Panc1 (cell line): Measurements from ENCODE around the gene ESF1. TPM values are rescaled to one million over a fixed set of nuclear protein-coding genes. Genes with fewer than 3 reads are reported as not detected.

Source experiments
- ATAC-seq: fragments of 200-7000 bp; cut with Tn5 transposase; 2 replicates; pipeline ENCODE4 v1.9.1; 2020; ENCODE audit warnings: mild to moderate bottlenecking, moderate library complexity
- BruUV-seq: library from RNA; stranded (reverse); fragments of 400-500 nt; replicated peaks from 2 replicates; lab custom pipeline; 2021; lab: Mats Ljungman, UMichigan
- CTCF ChIA-PET: fragments of 300-600 bp; sonication (Branson Sonifier 250); formaldehyde crosslinking; loops from one replicate; lab custom pipeline; 2022; ENCODE audit warnings: antibody characterized with exemption; lab: Charles Lee
- POLR2A ChIA-PET: fragments of 300-600 bp; sonication (Branson Sonifier 250); formaldehyde crosslinking; loops from one replicate; lab custom pipeline; 2022; ENCODE audit warnings: antibody characterized with exemption; lab: Charles Lee
- DNase-seq: peaks from one replicate; pipeline ENCODE4 v3.0.0-alpha.2; 2010; ENCODE audit warnings: low read depth, low spot score
- H3K27ac ChIP-seq: 2 replicates; pipeline ENCODE4 v1.5.1; 2011; ENCODE audit warnings: mild to moderate bottlenecking, low read length, inconsistent platforms
- H3K27me3 ChIP-seq: fragments of 200-500 bp; sonication (Bioruptor generic); 2 replicates; pipeline ENCODE4 v1.6.0; 2014; ENCODE audit warnings: low read length, inconsistent platforms; ENCODE audit not compliant: control insufficient read depth, insufficient read depth
- H3K36me3 ChIP-seq: fragments of 200-500 bp; sonication (Bioruptor generic); 2 replicates; pipeline ENCODE4 v1.5.1; 2014; ENCODE audit warnings: inconsistent platforms, mild to moderate bottlenecking, low read length, moderate library complexity; ENCODE audit not compliant: control insufficient read depth, insufficient read depth
- H3K4me1 ChIP-seq: 2 replicates; pipeline ENCODE4 v1.5.1; 2011; ENCODE audit warnings: inconsistent platforms, mild to moderate bottlenecking, low read length, moderate library complexity; ENCODE audit not compliant: control insufficient read depth, insufficient read depth
- H3K4me3 ChIP-seq, 2 experiments: 2 replicates each; pipeline ENCODE4 v1.5.1; 2011 to 2012; ENCODE audit warnings: low read depth in 2 of 2, low read length in 2 of 2, mild to moderate bottlenecking in 2 of 2, inconsistent platforms in 1 of 2, moderate library complexity in 1 of 2
- H3K9me3 ChIP-seq: fragments of 200-500 bp; sonication (Bioruptor generic); 2 replicates; pipeline ENCODE4 v1.5.1; 2014; ENCODE audit warnings: low read depth, mild to moderate bottlenecking, inconsistent platforms, low read length, moderate library complexity; ENCODE audit not compliant: control insufficient read depth, insufficient read depth
- POLR2AphosphoS5 ChIP-seq: IDR thresholded peaks from 2 replicates; pipeline ENCODE4 v1.6.1; 2012; ENCODE audit warnings: mild to moderate bottlenecking, low read depth, low read length, moderate library complexity
- SIN3A ChIP-seq: IDR thresholded peaks from 2 replicates; pipeline ENCODE4 v1.6.1; 2012; ENCODE audit warnings: low read depth, mild to moderate bottlenecking, low read length, moderate library complexity, borderline replicate concordance; ENCODE audit not compliant: insufficient read depth
- TCF7L2 ChIP-seq: IDR thresholded peaks from 2 replicates; pipeline ENCODE4 v1.6.1; 2011; ENCODE audit warnings: mild to moderate bottlenecking, low read depth, low read length, inconsistent platforms
- in situ Hi-C: cut with HindIII; loops from 2 replicates; pipeline ENCODE4 v1.10.0; 2016; ENCODE audit warnings: low sequenced_read_pairs, low pct_unique_long_range_greater_than_20kb
- intact Hi-C: fragments of 100-400 bp; cut with micrococcal nuclease; formaldehyde crosslinking; loops from one replicate; pipeline ENCODE4 v1.10.0; 2022; ENCODE audit not compliant: unreplicated experiment
- total RNA-seq: library from RNA; stranded (reverse); gene quantifications from one replicate; pipeline ENCODE4 v1.2.1, GENCODE V29; 2021; ENCODE audit not compliant: unreplicated experiment
- TF ChIP-seq, protein P1 (sequence below), 2 experiments: IDR thresholded peaks; 2 replicates each; pipeline ENCODE4 v1.6.1; 2011 to 2012; ENCODE audit warnings: low read depth in 2 of 2, control low read depth in 1 of 2, low read length in 1 of 2, mild to moderate bottlenecking in 1 of 2, moderate library complexity in 1 of 2; ENCODE audit not compliant: insufficient read depth in 1 of 2
- TF ChIP-seq, protein P2 (sequence below): fragments of 450-650 bp; IDR thresholded peaks from 2 replicates; pipeline ENCODE4 v1.5.1; 2017; ENCODE audit warnings: mild to moderate bottlenecking

ESF1 gene
- total RNA-seq, 1 experiment from 2014 or later = 26.4 TPM

DNA sequence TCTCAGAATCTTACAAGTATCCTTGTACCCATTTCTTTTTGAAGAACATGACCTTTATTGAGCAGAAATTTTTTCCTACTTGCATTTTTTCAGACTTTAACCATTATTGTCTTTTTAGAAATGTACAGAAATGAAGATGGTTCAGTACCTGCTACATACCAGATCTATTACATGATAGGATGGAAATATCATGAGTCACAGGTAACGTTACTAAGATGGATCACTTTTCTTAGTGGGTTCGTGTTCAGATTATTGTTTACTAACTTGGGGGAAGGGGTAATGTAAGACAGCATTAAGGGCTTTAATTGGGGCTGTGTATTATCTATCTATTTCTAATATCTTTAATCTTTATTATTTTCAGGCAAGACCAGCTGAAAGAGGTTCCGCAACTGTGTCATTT, 32.0 kb upstream of the ESF1 start:
- H3K27ac ChIP-seq = no peak overlapping the region
- H3K27me3 ChIP-seq = no peaks in the 10 kb centered on the region
- in situ Hi-C loops (no loop called here), intact Hi-C loops (no loop called here)
- no TSS peak for BruUV-seq
- ChIA-PET CTCF (no interaction called here), POLR2A (no interaction called here)
- TF ChIP-seq TCF7L2 = no peak
- TF ChIP-seq, protein P1, sequence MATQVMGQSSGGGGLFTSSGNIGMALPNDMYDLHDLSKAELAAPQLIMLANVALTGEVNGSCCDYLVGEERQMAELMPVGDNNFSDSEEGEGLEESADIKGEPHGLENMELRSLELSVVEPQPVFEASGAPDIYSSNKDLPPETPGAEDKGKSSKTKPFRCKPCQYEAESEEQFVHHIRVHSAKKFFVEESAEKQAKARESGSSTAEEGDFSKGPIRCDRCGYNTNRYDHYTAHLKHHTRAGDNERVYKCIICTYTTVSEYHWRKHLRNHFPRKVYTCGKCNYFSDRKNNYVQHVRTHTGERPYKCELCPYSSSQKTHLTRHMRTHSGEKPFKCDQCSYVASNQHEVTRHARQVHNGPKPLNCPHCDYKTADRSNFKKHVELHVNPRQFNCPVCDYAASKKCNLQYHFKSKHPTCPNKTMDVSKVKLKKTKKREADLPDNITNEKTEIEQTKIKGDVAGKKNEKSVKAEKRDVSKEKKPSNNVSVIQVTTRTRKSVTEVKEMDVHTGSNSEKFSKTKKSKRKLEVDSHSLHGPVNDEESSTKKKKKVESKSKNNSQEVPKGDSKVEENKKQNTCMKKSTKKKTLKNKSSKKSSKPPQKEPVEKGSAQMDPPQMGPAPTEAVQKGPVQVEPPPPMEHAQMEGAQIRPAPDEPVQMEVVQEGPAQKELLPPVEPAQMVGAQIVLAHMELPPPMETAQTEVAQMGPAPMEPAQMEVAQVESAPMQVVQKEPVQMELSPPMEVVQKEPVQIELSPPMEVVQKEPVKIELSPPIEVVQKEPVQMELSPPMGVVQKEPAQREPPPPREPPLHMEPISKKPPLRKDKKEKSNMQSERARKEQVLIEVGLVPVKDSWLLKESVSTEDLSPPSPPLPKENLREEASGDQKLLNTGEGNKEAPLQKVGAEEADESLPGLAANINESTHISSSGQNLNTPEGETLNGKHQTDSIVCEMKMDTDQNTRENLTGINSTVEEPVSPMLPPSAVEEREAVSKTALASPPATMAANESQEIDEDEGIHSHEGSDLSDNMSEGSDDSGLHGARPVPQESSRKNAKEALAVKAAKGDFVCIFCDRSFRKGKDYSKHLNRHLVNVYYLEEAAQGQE (IDR thresholded peaks at IDR 0.05; ENCODE audit: insufficient read depth in 1 of 2, low read depth in 2 of 2, low read length in 1 of 2) = no peak
- TF ChIP-seq, protein P2, sequence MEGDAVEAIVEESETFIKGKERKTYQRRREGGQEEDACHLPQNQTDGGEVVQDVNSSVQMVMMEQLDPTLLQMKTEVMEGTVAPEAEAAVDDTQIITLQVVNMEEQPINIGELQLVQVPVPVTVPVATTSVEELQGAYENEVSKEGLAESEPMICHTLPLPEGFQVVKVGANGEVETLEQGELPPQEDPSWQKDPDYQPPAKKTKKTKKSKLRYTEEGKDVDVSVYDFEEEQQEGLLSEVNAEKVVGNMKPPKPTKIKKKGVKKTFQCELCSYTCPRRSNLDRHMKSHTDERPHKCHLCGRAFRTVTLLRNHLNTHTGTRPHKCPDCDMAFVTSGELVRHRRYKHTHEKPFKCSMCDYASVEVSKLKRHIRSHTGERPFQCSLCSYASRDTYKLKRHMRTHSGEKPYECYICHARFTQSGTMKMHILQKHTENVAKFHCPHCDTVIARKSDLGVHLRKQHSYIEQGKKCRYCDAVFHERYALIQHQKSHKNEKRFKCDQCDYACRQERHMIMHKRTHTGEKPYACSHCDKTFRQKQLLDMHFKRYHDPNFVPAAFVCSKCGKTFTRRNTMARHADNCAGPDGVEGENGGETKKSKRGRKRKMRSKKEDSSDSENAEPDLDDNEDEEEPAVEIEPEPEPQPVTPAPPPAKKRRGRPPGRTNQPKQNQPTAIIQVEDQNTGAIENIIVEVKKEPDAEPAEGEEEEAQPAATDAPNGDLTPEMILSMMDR = no peak
- no peak for TF ChIP-seq POLR2AphosphoS5
- TF ChIP-seq SIN3A = no peak
- H3K4me3 ChIP-seq = no peak overlapping the region
- DNase-seq (no peak), ATAC-seq (no peak)
- H3K4me1 ChIP-seq = no peaks in the 10 kb centered on the region
- peaks cover 29% of the 10 kb centered on the region for H3K36me3 ChIP-seq
- H3K9me3 ChIP-seq = no peaks in the 10 kb centered on the region

- Histone ChIP-seq H3K36me3 (peaks cover 34% of the 10 kb centered on the region), H3K9me3 (no peaks in the 10 kb centered on the region), H3K27ac (no peak overlapping the region), H3K27me3 (no peaks in the 10 kb centered on the region), H3K4me1 (no peaks in the 10 kb centered on the region), H3K4me3 (no peak overlapping the region)
- ChIA-PET CTCF (no interaction called here), POLR2A (no interaction called here)
- in situ Hi-C loops = no loop called here
- no TSS peak for BruUV-seq
- TF ChIP-seq, protein P1 (IDR thresholded peaks at IDR 0.05; ENCODE audit: insufficient read depth in 1 of 2, low read depth in 2 of 2, low read length in 1 of 2) = no peak
- TF ChIP-seq, protein P2 = no peak
- TF ChIP-seq TCF7L2 (no peak), SIN3A (no peak), POLR2AphosphoS5 (no peak)
- DNase-seq (no peak), ATAC-seq (no peak)
- intact Hi-C loops = no loop called here
Observed at GRCh38 chr20:13814672-13815071, 30.0 kb upstream of the ESF1 start.
